HG03460 (cell line): ENCODE measurements around the gene TBCA.
A peak's percentile ranks its signal among the peaks of the same experiment; 100 is the strongest.
"Not testable (repeated sequence)": the region's sequence is repeated elsewhere in the genome, so short reads cannot be mapped to it uniquely, and the experiment has no call there.

Source experiments
- ATAC-seq: cut with Tn5 transposase; IDR thresholded peaks from one replicate; pipeline ENCODE4 v1.9.1; 2021; ENCODE audit not compliant: unreplicated experiment

TBCA gene

DNA sequence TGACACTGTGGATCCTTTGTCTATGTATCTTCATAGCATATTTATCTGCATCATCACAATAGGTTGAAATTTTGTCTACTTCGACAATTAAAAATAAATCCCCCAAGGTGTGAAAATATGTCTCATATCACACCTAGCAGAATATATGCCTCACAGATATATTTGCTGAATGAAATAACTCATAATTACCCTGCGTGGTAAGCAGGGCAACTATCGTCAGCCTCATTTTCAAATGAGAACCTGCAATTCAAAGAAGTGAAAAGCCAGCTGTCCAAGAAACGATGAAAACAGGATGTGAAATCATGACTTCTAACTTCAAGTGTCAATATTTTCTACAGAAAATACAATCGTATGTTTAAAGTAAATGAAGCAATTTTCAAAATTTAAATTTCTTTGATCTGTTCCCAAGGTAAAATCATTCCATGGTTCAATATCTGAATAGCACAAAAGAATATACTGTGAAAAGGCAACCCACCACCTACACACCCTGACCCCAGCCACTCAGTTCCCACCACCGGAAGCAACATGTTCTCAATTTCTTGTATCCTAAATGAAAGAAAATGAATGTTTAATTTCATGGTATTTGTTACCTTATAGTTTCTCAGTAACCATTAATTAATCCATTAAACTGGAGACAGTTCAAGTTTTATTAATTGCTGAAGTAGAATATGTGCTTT, 57.1 kb downstream of the TBCA start:
- peak; percentile 69 for ATAC-seq

- no peak for ATAC-seq
These were observed 66.0 kb downstream of the TBCA start for GRCh38 chr5:77709993-77710685.

GRCh38 chr5:77709340-77709739, 66.8 kb downstream of the TBCA start:
- ATAC-seq, result no peak

- no peak for ATAC-seq
These were observed 68.3 kb downstream of the TBCA start for GRCh38 chr5:77707791-77708190.

DNA sequence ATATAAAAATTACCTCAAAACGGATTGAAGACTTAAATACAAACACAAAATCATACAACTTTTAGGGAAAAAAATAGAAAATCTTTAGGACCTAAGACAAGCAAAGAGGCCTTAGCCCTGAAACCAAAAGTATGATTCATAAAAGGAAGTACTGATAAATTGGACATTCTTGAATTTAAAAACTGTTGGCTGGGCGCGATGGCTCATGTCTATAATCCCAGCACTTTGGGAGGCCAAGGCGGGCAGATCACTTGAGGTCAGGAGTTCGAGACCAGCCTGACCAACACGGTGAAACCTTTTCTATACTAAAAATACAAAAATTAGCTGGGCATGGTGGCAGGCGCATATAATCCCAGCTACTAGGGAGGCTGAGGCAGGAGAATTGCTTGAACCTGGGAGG, 76.6 kb downstream of the TBCA start:
- not testable (repeated sequence) for ATAC-seq

GRCh38 chr5:77698920-77699319, 77.2 kb downstream of the TBCA start:
- ATAC-seq, result no peak

DNA sequence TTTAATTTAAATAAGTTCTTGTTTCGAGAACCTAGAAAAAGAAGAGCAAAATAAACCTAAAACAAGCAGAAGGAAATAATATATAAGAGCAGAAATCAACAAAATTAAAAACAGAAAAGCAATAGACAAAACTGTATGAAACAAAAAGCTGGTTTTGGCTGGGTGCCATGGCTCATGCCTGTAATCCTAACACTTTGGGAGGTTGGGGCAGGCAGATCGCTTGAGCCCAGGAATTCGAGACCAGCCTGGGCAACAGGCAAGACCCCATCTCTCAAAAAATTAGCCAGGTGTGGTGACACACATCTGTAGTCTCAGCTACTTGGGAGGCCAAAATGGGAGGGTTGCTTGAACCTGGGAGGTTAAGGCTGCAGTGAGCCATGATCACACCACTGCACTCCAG, 78.4 kb downstream of the TBCA start:
- ATAC-seq, result no peak

GRCh38 chr5:77696120-77696519, 80.0 kb downstream of the TBCA start:
- ATAC-seq, result no peak

GRCh38 chr5:77693913-77694312, 82.2 kb downstream of the TBCA start:
- ATAC-seq, result no peak

GRCh38 chr5:77683171-77683732, 92.9 kb downstream of the TBCA start:
- ATAC-seq, result no peak

DNA sequence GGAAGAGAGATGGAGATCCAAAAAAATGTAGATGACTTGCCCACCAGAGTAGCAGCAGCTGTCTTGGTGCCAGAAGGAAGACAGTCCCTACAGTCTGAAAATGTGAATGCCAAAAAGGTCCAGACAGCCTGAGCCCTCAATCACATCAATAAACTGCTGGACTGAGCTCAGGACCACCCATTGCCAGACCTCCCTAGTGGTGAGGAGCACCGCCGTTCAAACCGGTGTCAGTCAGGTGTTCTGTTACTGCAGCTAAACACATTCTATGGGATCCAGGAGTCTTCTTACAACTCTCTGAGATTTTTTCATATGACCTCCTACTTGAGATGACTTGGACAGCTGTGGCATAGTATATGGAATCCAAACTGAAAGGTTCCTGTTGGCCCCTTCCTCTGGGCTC, 105.6 kb downstream of the TBCA start:
- ATAC-seq, result no peak

DNA sequence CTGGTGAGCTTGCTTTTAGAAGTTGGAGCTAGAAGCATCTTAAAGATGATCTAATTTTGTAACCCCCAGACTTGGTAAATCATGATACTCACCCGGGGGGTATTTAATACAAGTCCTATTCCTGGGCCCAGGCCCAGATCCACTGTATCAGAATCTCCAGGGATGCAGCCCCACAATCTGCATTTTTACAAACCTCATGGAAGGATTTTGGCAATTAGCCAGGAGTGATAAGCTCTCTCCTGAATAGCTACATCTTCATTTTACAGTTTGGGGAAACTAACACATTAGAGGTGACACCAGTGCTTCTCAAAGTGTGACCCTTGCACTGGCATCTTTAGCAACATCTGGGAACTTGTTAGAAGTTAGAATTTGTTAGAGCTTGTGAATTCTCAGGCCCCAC, 106.5 kb downstream of the TBCA start:
- ATAC-seq, result no peak

- no peak for ATAC-seq
These were observed 112.9 kb downstream of the TBCA start for GRCh38 chr5:77663090-77663863.

- no peak for ATAC-seq
These were observed 113.5 kb downstream of the TBCA start for GRCh38 chr5:77662635-77663034.

DNA sequence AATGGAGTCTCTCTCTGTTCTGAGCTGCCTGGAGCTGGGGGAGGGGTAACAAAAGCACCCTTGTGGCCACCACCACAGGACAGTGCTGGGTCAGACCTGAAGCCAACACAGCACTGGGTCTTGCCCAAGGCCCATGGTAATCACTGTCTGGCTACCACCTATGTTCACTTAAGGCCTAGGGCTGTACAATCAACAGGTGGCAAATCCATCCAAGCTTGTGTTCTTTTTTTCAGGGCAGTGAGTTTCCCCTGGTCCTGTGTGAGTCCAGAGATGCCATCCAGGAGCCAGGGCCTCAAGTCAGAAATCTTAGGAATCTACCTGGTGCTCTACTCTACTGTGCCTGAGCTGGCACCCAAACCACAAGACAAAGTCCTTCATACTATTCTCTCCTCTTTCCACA, 117.5 kb downstream of the TBCA start:
- ATAC-seq, result no peak

DNA sequence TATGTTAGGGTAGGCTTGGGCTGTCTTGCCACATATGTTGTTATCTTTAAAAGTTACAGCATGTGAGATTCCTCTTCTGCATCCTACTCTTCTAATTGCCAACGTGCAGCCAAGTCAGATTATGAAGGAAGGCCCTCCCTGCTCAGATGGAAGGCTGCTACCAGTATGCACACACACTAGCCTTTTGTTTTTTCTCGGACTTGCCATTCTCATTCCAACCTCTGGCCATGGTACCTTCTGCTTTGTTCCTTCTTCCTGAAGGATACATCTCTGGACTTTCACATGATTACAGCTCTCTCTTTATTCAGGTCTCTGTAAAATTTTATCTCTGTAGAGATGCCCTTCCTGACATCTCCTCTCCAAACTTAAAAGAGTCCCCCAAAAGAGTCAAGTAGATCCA, 124.8 kb downstream of the TBCA start:
- ATAC-seq, result no peak

- ATAC-seq, result no peak
These were observed 125.5 kb downstream of the TBCA start for GRCh38 chr5:77650686-77651085.

GRCh38 chr5:77649776-77650175, 126.4 kb downstream of the TBCA start:
- no peak for ATAC-seq

DNA sequence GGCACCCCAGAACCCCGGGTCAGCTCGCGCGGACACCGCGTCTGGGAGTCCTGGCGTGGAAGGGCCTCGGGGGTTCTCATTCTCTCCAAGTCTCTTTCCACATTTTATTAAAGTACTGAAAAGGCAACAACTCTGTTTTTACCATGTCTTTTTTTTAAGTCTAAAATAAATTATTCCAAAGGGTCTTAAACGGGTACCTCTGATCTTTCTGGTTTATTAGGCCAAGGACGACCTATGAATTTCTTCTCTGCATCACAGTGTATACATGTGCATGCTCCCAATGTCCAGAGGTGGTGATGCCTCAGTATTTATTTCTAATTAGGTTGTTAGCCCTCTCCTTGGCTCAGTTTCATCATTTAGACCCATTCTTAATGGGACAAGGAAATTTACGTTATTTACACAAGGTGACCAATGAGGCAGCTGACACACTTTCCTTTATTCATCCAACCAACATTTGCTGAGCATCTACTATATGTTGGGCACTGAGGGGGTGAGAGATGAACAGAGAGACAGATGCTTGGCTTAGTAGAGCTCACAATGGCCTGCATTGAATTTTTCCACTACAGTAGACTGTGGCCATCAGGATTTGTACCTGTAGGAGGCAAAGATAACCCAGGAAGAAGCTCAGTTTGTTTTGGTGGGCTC, 130.0 kb downstream of the TBCA start:
- ATAC-seq, result no peak

GRCh38 chr5:77645158-77645994, 130.8 kb downstream of the TBCA start:
- no peak for ATAC-seq
